H1 (cell line): ENCODE results near the gene STK39. TPM values are rescaled to one million over a fixed set of nuclear protein-coding genes. Genes with fewer than 3 reads are reported as not detected.

Experiments
- CTCF ChIA-PET: fragments of 300-600 bp; sonication (Branson Sonifier 250); formaldehyde crosslinking; loops from one replicate; lab custom pipeline; 2021; ENCODE audit not compliant: partially characterized antibody; lab: Charles Lee
- POLR2A ChIA-PET: fragments of 300-600 bp; sonication (Branson Sonifier 250); formaldehyde crosslinking; loops from one replicate; lab custom pipeline; 2021; ENCODE audit warnings: inconsistent platforms; ENCODE audit not compliant: partially characterized antibody; lab: Charles Lee
- DNase-seq, 2 experiments: peaks; one replicate each; pipeline versions ENCODE4 v3.0.0 to v3.0.0-alpha.2; 2010 to 2022; ENCODE audit warnings: low spot score in 2 of 2, low read depth in 1 of 2, mixed read lengths in 1 of 2
- FAIRE-seq: peaks from 2 replicates; lab custom pipeline; 2011; peaks lifted over from hg19 to GRCh38; lab: Jason Lieb, UNC
- H2AFZ ChIP-seq: 2 replicates; pipeline ENCODE4 v1.8.1; 2012; ENCODE audit warnings: low read length, inconsistent platforms
- H2AK5ac ChIP-seq: 2 replicates; pipeline ENCODE4 v1.6.1; 2013; ENCODE audit warnings: low read depth, low read length
- H2BK120ac ChIP-seq: replicated peaks from 2 replicates; pipeline ENCODE3; 2013; ENCODE audit warnings: low read depth, low read length, inconsistent platforms
- H2BK12ac ChIP-seq: 2 replicates; pipeline ENCODE4 v1.6.1; 2013; ENCODE audit warnings: low read depth, low read length
- H2BK15ac ChIP-seq: 2 replicates; pipeline ENCODE4 v1.6.1; 2013; ENCODE audit warnings: low read length
- H2BK20ac ChIP-seq: 2 replicates; pipeline ENCODE4 v1.6.1; 2013; ENCODE audit warnings: low read length
- H2BK5ac ChIP-seq: 2 replicates; pipeline ENCODE4 v1.6.1; 2013; ENCODE audit warnings: low read depth, low read length
- H3K14ac ChIP-seq: 2 replicates; pipeline ENCODE4 v1.6.1; 2013; ENCODE audit warnings: inconsistent platforms; ENCODE audit not compliant: insufficient read length
- H3K18ac ChIP-seq: 2 replicates; pipeline ENCODE4 v1.6.1; 2013; ENCODE audit warnings: low read length; ENCODE audit errors: extremely low read depth
- H3K23ac ChIP-seq: 2 replicates; pipeline ENCODE4 v1.6.1; 2013; ENCODE audit warnings: inconsistent platforms; ENCODE audit not compliant: insufficient read length
- H3K23me2 ChIP-seq: 2 replicates; pipeline ENCODE4 v1.6.1; 2013; ENCODE audit warnings: low read depth, low read length
- H3K27ac ChIP-seq: 2 replicates; pipeline ENCODE4 v1.6.1; 2011; ENCODE audit warnings: low read depth, low read length, inconsistent platforms
- H3K27me3 ChIP-seq, 4 experiments: replicated peaks in 1 of 4; 1 replicate in 1 of 4; 2 replicates in 3 of 4; pipeline versions ENCODE4 v1.6.1 to v1.8.1; 2011 to 2013; ENCODE audit warnings: low read length in 3 of 4, mild to moderate bottlenecking in 3 of 4, inconsistent platforms in 2 of 4, mixed read lengths in 2 of 4, moderate library complexity in 1 of 4; ENCODE audit not compliant: control insufficient read depth in 3 of 4, insufficient read depth in 3 of 4; ENCODE audit errors: extremely low read depth in 1 of 4
- H3K36me3 ChIP-seq, 4 experiments: 2 replicates each; pipeline versions ENCODE4 v1.6.1 to v1.8.1; 2011 to 2013; ENCODE audit warnings: mild to moderate bottlenecking in 4 of 4, low read length in 3 of 4, moderate library complexity in 2 of 4, control low read depth in 1 of 4, inconsistent platforms in 1 of 4; ENCODE audit not compliant: insufficient read depth in 4 of 4, control insufficient read depth in 2 of 4
- H3K4ac ChIP-seq: replicated peaks from 2 replicates; pipeline ENCODE3; 2013; ENCODE audit warnings: low read length, low read depth, mixed read lengths, inconsistent platforms; ENCODE audit not compliant: insufficient read length
- H3K4me1 ChIP-seq, 4 experiments: replicated peaks in 1 of 4; 1 replicate in 1 of 4; 2 replicates in 3 of 4; pipeline versions ENCODE4 v1.6.1 to v1.8.1; 2011 to 2013; ENCODE audit warnings: low read length in 3 of 4, inconsistent platforms in 2 of 4, mixed read lengths in 1 of 4; ENCODE audit not compliant: insufficient read depth in 4 of 4, control insufficient read depth in 3 of 4
- H3K4me2 ChIP-seq, 2 experiments: 2 replicates each; pipeline versions ENCODE4 v1.6.1 to v1.8.1; 2011 to 2013; ENCODE audit warnings: low read depth in 2 of 2, low read length in 2 of 2, control low read depth in 1 of 2, inconsistent platforms in 1 of 2, mild to moderate bottlenecking in 1 of 2; ENCODE audit not compliant: insufficient read depth in 1 of 2
- H3K4me3 ChIP-seq, 4 experiments: fragments of 200-600, 300-600 bp in 1 of 4; sonication (generic), shearing (Covaris generic), sonication (Bioruptor Twin) in 1 of 4; 2 replicates each; pipeline versions ENCODE4 v1.5.1 to v1.8.1; 2011 to 2016; ENCODE audit warnings: low read length in 4 of 4, low read depth in 3 of 4, control low read depth in 2 of 4, inconsistent platforms in 2 of 4, mild to moderate bottlenecking in 2 of 4, mixed read lengths in 1 of 4, moderate library complexity in 1 of 4; ENCODE audit not compliant: insufficient read depth in 2 of 4; ENCODE audit errors: extremely low read depth in 1 of 4
- H3K56ac ChIP-seq: replicated peaks from 2 replicates; pipeline ENCODE3; 2013; ENCODE audit warnings: low read depth, mild to moderate bottlenecking, mixed read lengths, low read length, inconsistent platforms; ENCODE audit not compliant: insufficient read length
- H3K79me1 ChIP-seq: 2 replicates; pipeline ENCODE4 v1.6.1; 2013; ENCODE audit warnings: low read depth, low read length, control low read depth
- H3K79me2 ChIP-seq, 2 experiments: 2 replicates each; pipeline versions ENCODE4 v1.6.1 to v1.8.1; 2012 to 2013; ENCODE audit warnings: low read length in 2 of 2, mild to moderate bottlenecking in 2 of 2, inconsistent platforms in 1 of 2; ENCODE audit not compliant: insufficient read depth in 2 of 2, control insufficient read depth in 1 of 2
- H3K9ac ChIP-seq, 4 experiments: replicated peaks in 1 of 4; 1 replicate in 1 of 4; 2 replicates in 3 of 4; pipeline versions ENCODE4 v1.6.1 to v1.8.1; 2011 to 2013; ENCODE audit warnings: low read depth in 3 of 4, low read length in 3 of 4, control low read depth in 2 of 4, mild to moderate bottlenecking in 2 of 4, moderate library complexity in 2 of 4, inconsistent platforms in 1 of 4; ENCODE audit errors: extremely low read depth in 1 of 4
- H3K9me3 ChIP-seq, 2 experiments: 2 replicates each; pipeline versions ENCODE4 v1.6.1 to v1.8.1; 2012 to 2013; ENCODE audit warnings: mild to moderate bottlenecking in 2 of 2, moderate library complexity in 2 of 2, control low read depth in 1 of 2, inconsistent platforms in 1 of 2, low read depth in 1 of 2, low read length in 1 of 2, mixed read lengths in 1 of 2; ENCODE audit not compliant: insufficient read depth in 2 of 2
- H4K20me1 ChIP-seq, 2 experiments: replicated peaks in 1 of 2; 2 replicates each; pipeline versions ENCODE3 to v1.8.1; 2011 to 2013; ENCODE audit warnings: inconsistent platforms in 2 of 2, low read length in 2 of 2, mild to moderate bottlenecking in 1 of 2; ENCODE audit not compliant: insufficient read depth in 2 of 2, control insufficient read depth in 1 of 2
- H4K5ac ChIP-seq: 2 replicates; pipeline ENCODE4 v1.6.1; 2013; ENCODE audit warnings: low read length, low read depth, mixed read lengths, inconsistent platforms; ENCODE audit not compliant: insufficient read length
- H4K8ac ChIP-seq: 2 replicates; pipeline ENCODE4 v1.8.0; 2013; ENCODE audit warnings: mild to moderate bottlenecking, moderate library complexity, low read length, inconsistent platforms; ENCODE audit not compliant: insufficient read depth; ENCODE audit errors: extremely low read depth
- H4K91ac ChIP-seq: replicated peaks from 2 replicates; pipeline ENCODE3; 2013; ENCODE audit warnings: low read length, mixed read lengths, inconsistent platforms; ENCODE audit not compliant: insufficient read length
- ASH2L ChIP-seq: fragments of 200-600, 300-600 bp; sonication (generic); IDR thresholded peaks from one replicate; pipeline ENCODE4 v1.7.1; 2017; ENCODE audit warnings: low read length
- BCL11A ChIP-seq, 2 experiments: IDR thresholded peaks; one replicate each; pipeline ENCODE4 v1.6.1; 2011; ENCODE audit warnings: low read depth in 2 of 2, low read length in 2 of 2, mild to moderate bottlenecking in 2 of 2
- FOSL1 ChIP-seq: IDR thresholded peaks from 2 replicates; pipeline ENCODE4 v1.6.1; 2011; ENCODE audit warnings: mild to moderate bottlenecking, low read depth, low read length, moderate library complexity; ENCODE audit not compliant: insufficient read depth
- MAFK ChIP-seq: IDR thresholded peaks from 2 replicates; pipeline ENCODE4 v1.6.1; 2012; ENCODE audit warnings: low read depth, mild to moderate bottlenecking, improper control_type of control experiment, low read length
- SP1 ChIP-seq: IDR thresholded peaks from 2 replicates; pipeline ENCODE4 v1.6.1; 2011; ENCODE audit warnings: low read depth, low read length
- SUZ12 ChIP-seq: fragments of 200-600 bp; sonication (generic); IDR thresholded peaks from 2 replicates; pipeline ENCODE4 v1.6.1; 2012; ENCODE audit warnings: mild to moderate bottlenecking, inconsistent platforms, low read length, moderate library complexity, mixed read lengths
- TBP ChIP-seq: IDR thresholded peaks from 2 replicates; pipeline ENCODE4 v1.6.1; 2011; ENCODE audit warnings: low read depth, low read length, improper control_type of control experiment
- TCF12 ChIP-seq: IDR thresholded peaks from 2 replicates; pipeline ENCODE4 v1.6.1; 2011; ENCODE audit warnings: low read depth, mild to moderate bottlenecking, low read length
- WGBS, 2 experiments: shearing (Covaris generic) in 1 of 2; methylation state at CpG; one replicate each; pipeline versions ENCODE4 v1.1.6 to v1.1.7; 2013 to 2015; ENCODE audit warnings: low lambda C conversion rate in 2 of 2, mixed read lengths in 2 of 2, inconsistent platforms in 1 of 2, low coverage in 1 of 2, missing lambda C conversion rate in 1 of 2; ENCODE audit not compliant: insufficient replicate concordance in 2 of 2, insufficient coverage in 1 of 2, insufficient read length in 1 of 2; ENCODE audit errors: extremely low coverage in 1 of 2, missing lambda C conversion rate in 1 of 2; 5-methylcytosine and 5-hydroxymethylcytosine counted together
- polyA plus RNA-seq, 7 experiments: library from polyadenylated mRNA; depleted of rRNA in 3 of 7; stranded (reverse) in 5 of 7; unstranded in 2 of 7; fragments of >200 nt in 5 of 7; fragments of 200-250 nt in 2 of 7; gene quantifications; 1 replicate in 5 of 7; 2 replicates in 1 of 7; 4 replicates in 1 of 7; pipeline versions ENCODE4 v1.2.1 to v1.2.3, GENCODE V29; 2011 to 2013; ENCODE audit warnings: missing spikeins in 2 of 7, mixed read lengths in 2 of 7
- total RNA-seq: library from RNA; stranded (reverse); fragmentation: NEBNext Ultra II Directional; extraction: Animal tissue kit (Norgen Biotek cat#: 25700); gene quantifications from 2 replicates; pipeline ENCODE4 v1.2.1, GENCODE V29; 2021

Gene STK39
- total and polyA plus RNA-seq, 2 of the 8 experiments (the other 6 are each of a cell fraction or from before 2014, with no cell fraction given), result 13.7 to 23.8 TPM

GRCh38 chr2:168132389-168132788, 115.0 kb downstream of the STK39 start:
- no peak for FAIRE-seq
- CTCF ChIA-PET, result interaction anchor here (0.8 to 8.6 kb wide), 2 partner anchors 14 to 29 kb away, joined by 4 to 76 read pairs; no protein-coding TSS in a partner anchor

More at GRCh38 chr2:168132389-168132788, 115.0 kb downstream of the STK39 start:
- Histone ChIP-seq H3K18ac (no peak overlapping the region), H4K20me1 (peaks cover 0 to 2% of the 10 kb centered on the region in 2 experiments), H3K4me3 (no peak overlapping the region), H4K8ac (no peak overlapping the region), H3K27ac (no peak overlapping the region), H3K4ac (no peak overlapping the region), H2BK5ac (no peak overlapping the region), H3K4me1 (peaks cover 0 to 2% (median 1%) of the 10 kb centered on the region in 4 experiments; a peak in 2 of 7 replicates), H3K79me1 (no peaks in the 10 kb centered on the region), H3K36me3 (no peaks in the 10 kb centered on the region; a peak in 2 of 8 replicates), H3K23ac (no peak overlapping the region), H3K14ac (no peak overlapping the region), H3K9me3 (no peaks in the 10 kb centered on the region), H3K27me3 (no peaks in the 10 kb centered on the region), H2BK12ac (no peak overlapping the region), H2AK5ac (no peak overlapping the region; the same call in 1 of the 2 replicates), H2BK20ac (no peak overlapping the region), H2BK120ac (no peak overlapping the region), H3K9ac (no peak overlapping the region), H3K4me2 (no peak overlapping the region), H3K23me2 (no peaks in the 10 kb centered on the region), H3K79me2 (no peaks in the 10 kb centered on the region), H2AFZ (no peak overlapping the region), H4K5ac (no peak overlapping the region), H4K91ac (no peak overlapping the region), H3K56ac (no peak overlapping the region), H2BK15ac (no peak overlapping the region)
- no peak for TF ChIP-seq SUZ12
- TF ChIP-seq ASH2L, result no peak
- TF ChIP-seq BCL11A (IDR thresholded peaks at IDR 0.05; ENCODE audit: low read depth in 2 of 2, low read length in 2 of 2), result no peak
- TF ChIP-seq FOSL1, result no peak
- TF ChIP-seq SP1, result no peak
- TF ChIP-seq MAFK, result no peak
- no peak for TF ChIP-seq TBP
- no peak for TF ChIP-seq TCF12
- WGBS, 2 experiments, result 94% methylated on average over 6 of the region's 6 CpGs; no CpG with 5 or more reads in 1 of the 2 experiments
- POLR2A ChIA-PET, result no interaction called here
- no peak for DNase-seq
